ENCODE data around the gene GHR.

The GHR gene

DNA sequence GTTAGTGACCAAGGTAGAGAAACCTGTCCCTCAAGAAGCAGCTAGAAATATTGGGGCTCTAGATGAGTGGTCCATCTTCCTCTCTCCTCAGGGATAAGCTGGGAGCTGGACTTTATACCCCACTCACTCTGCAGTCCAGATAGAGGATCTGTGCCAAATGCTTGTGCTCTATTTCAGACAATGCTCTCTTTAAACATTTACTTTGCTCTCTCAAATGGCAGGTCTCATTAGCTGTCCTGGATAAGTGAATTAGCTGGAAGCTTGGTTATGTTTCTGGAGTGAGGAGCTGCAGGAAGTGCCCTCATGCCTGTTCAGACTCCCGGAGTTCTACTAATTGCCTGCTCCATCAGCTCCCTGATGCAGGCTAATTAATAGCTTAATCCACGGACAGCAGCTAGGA is 182.3 kb downstream of the GHR start:
- TF ChIP-seq, protein P1, sequence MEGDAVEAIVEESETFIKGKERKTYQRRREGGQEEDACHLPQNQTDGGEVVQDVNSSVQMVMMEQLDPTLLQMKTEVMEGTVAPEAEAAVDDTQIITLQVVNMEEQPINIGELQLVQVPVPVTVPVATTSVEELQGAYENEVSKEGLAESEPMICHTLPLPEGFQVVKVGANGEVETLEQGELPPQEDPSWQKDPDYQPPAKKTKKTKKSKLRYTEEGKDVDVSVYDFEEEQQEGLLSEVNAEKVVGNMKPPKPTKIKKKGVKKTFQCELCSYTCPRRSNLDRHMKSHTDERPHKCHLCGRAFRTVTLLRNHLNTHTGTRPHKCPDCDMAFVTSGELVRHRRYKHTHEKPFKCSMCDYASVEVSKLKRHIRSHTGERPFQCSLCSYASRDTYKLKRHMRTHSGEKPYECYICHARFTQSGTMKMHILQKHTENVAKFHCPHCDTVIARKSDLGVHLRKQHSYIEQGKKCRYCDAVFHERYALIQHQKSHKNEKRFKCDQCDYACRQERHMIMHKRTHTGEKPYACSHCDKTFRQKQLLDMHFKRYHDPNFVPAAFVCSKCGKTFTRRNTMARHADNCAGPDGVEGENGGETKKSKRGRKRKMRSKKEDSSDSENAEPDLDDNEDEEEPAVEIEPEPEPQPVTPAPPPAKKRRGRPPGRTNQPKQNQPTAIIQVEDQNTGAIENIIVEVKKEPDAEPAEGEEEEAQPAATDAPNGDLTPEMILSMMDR (IDR thresholded peaks at IDR 0.05; ENCODE audit: control insufficient read depth, insufficient read depth, low read depth, low read length, missing control alignments) = no peak
- no peak for DNase-seq (ENCODE audit: low read depth)
- H3K4me3 ChIP-seq (ENCODE audit: control insufficient read depth, low read depth, low read length) = no peak overlapping the region

DNA sequence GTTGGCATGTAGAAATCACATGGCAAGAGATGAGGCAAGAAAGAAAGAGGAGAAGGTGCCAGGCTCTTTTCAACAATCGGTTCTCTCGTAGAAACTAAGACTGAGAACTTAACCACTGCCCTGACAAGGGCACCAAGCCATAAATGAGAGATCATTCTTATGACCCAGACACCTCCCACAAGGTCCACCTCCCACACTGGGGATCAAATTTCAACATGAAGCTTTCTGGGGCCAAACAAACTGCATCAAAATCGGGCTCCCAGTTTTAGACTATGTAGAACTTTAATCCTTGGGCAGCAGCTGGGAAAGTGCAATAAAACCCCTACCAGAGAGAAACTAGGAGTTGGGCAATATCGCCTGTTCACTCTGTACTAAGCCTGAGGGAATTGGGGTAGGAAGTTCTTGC is 183.2 kb downstream of the GHR start:
- TF ChIP-seq, protein P1 (IDR thresholded peaks at IDR 0.05; ENCODE audit: control insufficient read depth, insufficient read depth, low read depth, low read length, missing control alignments) = no peak
- DNase-seq (ENCODE audit: low read depth) = no peak
- H3K4me3 ChIP-seq (ENCODE audit: control insufficient read depth, low read depth, low read length) = no peak overlapping the region

DNA sequence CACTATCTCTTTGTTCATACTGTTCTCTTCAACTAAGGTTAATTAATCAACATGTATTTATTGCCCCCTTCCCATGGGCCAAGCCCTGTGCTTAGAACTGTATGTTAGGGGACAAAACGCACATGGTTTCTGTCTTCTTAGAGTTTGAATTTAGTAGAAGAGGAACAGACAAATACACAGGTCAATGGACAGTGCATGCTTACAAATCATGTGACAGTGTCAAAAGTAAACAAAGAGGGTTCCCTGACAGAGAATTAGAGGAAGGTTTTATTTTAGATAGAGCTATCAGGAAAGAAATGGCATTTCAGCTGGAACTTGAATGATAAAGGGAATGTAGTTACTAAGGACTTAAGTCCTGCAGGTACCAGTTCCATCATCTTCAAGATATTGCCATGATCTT is 188.2 kb downstream of the GHR start:
- DNase-seq (ENCODE audit: low read depth) = no peak
- TF ChIP-seq, protein P1 (IDR thresholded peaks at IDR 0.05; ENCODE audit: control insufficient read depth, insufficient read depth, low read depth, low read length, missing control alignments) = no peak
- no peak overlapping the region for H3K4me3 ChIP-seq (ENCODE audit: control insufficient read depth, low read depth, low read length)

DNA sequence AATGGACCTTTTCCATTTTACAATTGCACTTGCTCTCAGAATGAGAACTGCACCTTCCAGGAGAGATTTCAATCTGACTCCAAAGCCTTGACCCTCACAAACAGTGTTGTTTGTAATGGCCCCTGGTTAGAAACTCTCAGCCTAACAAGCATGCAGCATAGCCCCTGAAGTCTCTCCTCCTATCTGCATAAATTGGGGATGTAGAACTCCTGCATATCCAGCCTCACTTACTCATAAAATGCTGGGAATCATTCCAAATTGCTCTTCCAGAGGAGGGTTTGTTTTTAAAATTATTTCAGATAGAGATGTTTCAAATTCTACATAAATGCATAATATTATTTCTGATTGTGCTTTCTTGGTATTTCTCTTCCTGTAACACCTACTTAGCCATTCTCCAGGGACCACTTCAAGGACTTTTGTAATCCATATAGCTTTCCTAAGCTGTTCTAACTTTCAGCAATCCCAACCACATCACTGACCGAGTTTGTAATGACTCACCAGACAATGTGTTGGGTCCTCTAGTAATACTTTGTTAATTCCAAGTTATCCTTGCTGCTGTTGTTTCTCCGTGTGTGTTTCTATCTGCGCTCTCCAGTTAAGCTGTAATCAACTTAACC is 189.6 kb downstream of the GHR start:
- TF ChIP-seq, protein P1 (IDR thresholded peaks at IDR 0.05; ENCODE audit: control insufficient read depth, insufficient read depth, low read depth, low read length, missing control alignments) = no peak
- no peak overlapping the region for H3K4me3 ChIP-seq (ENCODE audit: control insufficient read depth, low read depth, low read length)
- peak; percentile 14 for DNase-seq (ENCODE audit: low read depth)

DNA sequence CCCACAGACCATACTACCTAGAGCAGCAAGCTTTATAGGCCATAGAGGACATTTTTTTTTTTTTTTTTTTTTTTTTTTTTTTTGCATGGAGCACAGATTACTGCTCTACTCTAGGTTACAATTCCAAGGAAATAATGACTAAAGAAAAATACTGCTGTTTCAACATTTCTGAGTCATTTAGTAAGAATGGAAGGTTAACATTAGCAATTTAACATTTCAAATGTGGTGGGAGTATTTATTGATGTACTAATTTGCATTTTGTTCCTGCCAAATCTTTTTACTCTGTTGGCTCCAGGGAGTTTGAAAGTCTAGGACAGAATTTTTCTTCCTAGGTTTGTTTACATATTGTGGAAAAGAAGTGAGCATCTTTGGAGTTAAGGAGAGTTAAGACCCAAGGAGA is 191.3 kb downstream of the GHR start:
- no peak for DNase-seq (ENCODE audit: low read depth)
- TF ChIP-seq, protein P1 (IDR thresholded peaks at IDR 0.05; ENCODE audit: control insufficient read depth, insufficient read depth, low read depth, low read length, missing control alignments) = no peak
- no peak overlapping the region for H3K4me3 ChIP-seq (ENCODE audit: control insufficient read depth, low read depth, low read length)

DNA sequence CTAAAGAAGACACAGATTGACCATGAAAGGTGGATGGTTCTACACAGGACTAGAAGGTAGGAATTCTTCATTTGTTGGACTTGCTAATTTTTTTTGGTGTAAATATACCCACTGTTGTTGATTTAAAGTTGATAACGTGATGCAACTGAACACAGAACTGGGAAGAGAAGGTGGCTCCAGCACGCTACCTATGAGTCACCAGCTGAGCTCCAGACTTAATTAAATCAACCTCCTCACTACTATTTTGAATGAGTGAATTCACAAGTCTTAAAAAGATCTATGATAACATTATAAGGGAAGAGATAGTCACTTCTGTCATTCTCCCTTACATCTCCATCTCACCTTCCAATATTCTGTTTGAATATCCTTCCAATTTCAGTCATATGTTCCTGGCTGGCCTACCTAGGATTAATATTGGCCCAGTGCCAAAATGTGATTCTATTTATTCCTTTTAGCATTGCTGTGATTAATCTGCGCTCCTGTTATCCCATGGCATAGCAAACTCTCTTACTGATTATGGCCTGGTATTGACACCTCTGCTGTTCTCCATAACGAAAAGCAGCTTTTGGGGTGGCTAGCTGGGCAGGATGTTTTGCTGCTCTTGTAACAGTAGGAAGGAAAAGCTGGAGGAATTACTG is 197.5 kb downstream of the GHR start:
- TF ChIP-seq, protein P1 (IDR thresholded peaks at IDR 0.05; ENCODE audit: control insufficient read depth, insufficient read depth, low read depth, low read length, missing control alignments) = no peak
- DNase-seq (ENCODE audit: low read depth) = no peak
- H3K4me3 ChIP-seq (ENCODE audit: control insufficient read depth, low read depth, low read length) = no peak overlapping the region
